Measurements from ENCODE around the gene ARVCF. TPM values are rescaled to one million over a fixed set of nuclear protein-coding genes. Genes with fewer than 3 reads are reported as not detected.

The ARVCF gene
- total RNA-seq, 1 experiment from 2014 or later = 8.2 TPM

GRCh38 chr22:20053407-20054033, 36.9 kb upstream of the ARVCF start:
- H3K36me3 ChIP-seq (ENCODE audit: control insufficient read depth, insufficient read depth, low read length) = no peaks in the 10 kb centered on the region
- no peak for ATAC-seq
- intact Hi-C loops (cut with micrococcal nuclease; ENCODE audit: unreplicated experiment) = no loop called here
- no peaks in the 10 kb centered on the region for H3K4me1 ChIP-seq (ENCODE audit: control insufficient read depth, insufficient read depth, low read length)
- H3K27ac ChIP-seq (ENCODE audit: low read length) = no peak overlapping the region
- no peaks in the 10 kb centered on the region for H3K27me3 ChIP-seq (ENCODE audit: control insufficient read depth, insufficient read depth, low read length)
- no peaks in the 10 kb centered on the region for H3K9me3 ChIP-seq (ENCODE audit: control insufficient read depth, insufficient read depth, low read depth, low read length)
- ChIA-PET CTCF (no interaction called here), POLR2A (no interaction called here)
- no peak for DNase-seq (ENCODE audit: low read depth, low spot score)
- TF ChIP-seq REST (IDR thresholded peaks at IDR 0.05; ENCODE audit: insufficient read depth in 1 of 2, low read depth in 2 of 2, low read length in 1 of 2) (no peak), CTCF (IDR thresholded peaks at IDR 0.05) (no peak), TCF7L2 (IDR thresholded peaks at IDR 0.05; ENCODE audit: low read depth, low read length) (no peak), POLR2AphosphoS5 (IDR thresholded peaks at IDR 0.05; ENCODE audit: low read depth, low read length) (no peak)
- no peak overlapping the region for H3K4me3 ChIP-seq (ENCODE audit: low read depth in 2 of 2, low read length in 2 of 2)
- BruUV-seq (replicated peaks) = no TSS peak
- in situ Hi-C loops (cut with HindIII; ENCODE audit: low pct_unique_long_range_greater_than_20kb, low sequenced_read_pairs) = no loop called here

GRCh38 chr22:20052309-20053259, 36.0 kb upstream of the ARVCF start:
- no peak overlapping the region for H3K27ac ChIP-seq (ENCODE audit: low read length)
- no peak for TF ChIP-seq TCF7L2 (IDR thresholded peaks at IDR 0.05; ENCODE audit: low read depth, low read length)
- TF ChIP-seq POLR2AphosphoS5 (IDR thresholded peaks at IDR 0.05; ENCODE audit: low read depth, low read length) = no peak
- TF ChIP-seq REST (IDR thresholded peaks at IDR 0.05; ENCODE audit: insufficient read depth in 1 of 2, low read depth in 2 of 2, low read length in 1 of 2) = no peak
- TF ChIP-seq CTCF (IDR thresholded peaks at IDR 0.05) = no peak
- H3K27me3 ChIP-seq (ENCODE audit: control insufficient read depth, insufficient read depth, low read length) = no peaks in the 10 kb centered on the region
- H3K4me1 ChIP-seq (ENCODE audit: control insufficient read depth, insufficient read depth, low read length) = no peaks in the 10 kb centered on the region
- ATAC-seq (no peak), DNase-seq (ENCODE audit: low read depth, low spot score) (no peak)
- H3K4me3 ChIP-seq (ENCODE audit: low read depth in 2 of 2, low read length in 2 of 2) = no peak overlapping the region
- in situ Hi-C loops (cut with HindIII; ENCODE audit: low pct_unique_long_range_greater_than_20kb, low sequenced_read_pairs) = no loop called here
- intact Hi-C loops (cut with micrococcal nuclease; ENCODE audit: unreplicated experiment) = no loop called here
- no TSS peak for BruUV-seq (replicated peaks)
- ChIA-PET CTCF (no interaction called here), POLR2A (no interaction called here)
- H3K36me3 ChIP-seq (ENCODE audit: control insufficient read depth, insufficient read depth, low read length) = no peaks in the 10 kb centered on the region
- H3K9me3 ChIP-seq (ENCODE audit: control insufficient read depth, insufficient read depth, low read depth, low read length) = no peaks in the 10 kb centered on the region

All from Panc1 (cell line).